Gastroesophageal sphincter (tissue), 3 donors: Measurements from ENCODE around the gene UBA3.

Source experiments
- CTCF ChIP-seq, 4 experiments: fragments of 200-600 bp in 2 of 4; fragments of 450-650 bp in 2 of 4; sonication (generic) in 1 of 4; IDR thresholded peaks; one replicate each; pipeline ENCODE4 v1.5.1; 2017 to 2019; ENCODE audit warnings: antibody characterized with exemption in 4 of 4, mild to moderate bottlenecking in 2 of 4, moderate library complexity in 2 of 4
- EP300 ChIP-seq: sonication (generic); formaldehyde crosslinking; IDR thresholded peaks from one replicate; pipeline ENCODE4 v1.6.1; 2017; ENCODE audit warnings: antibody characterized with exemption, mild to moderate bottlenecking
- POLR2A ChIP-seq, 2 donors: fragments of 450-650 bp; IDR thresholded peaks; one replicate each; pipeline ENCODE4 v1.6.1; 2017; ENCODE audit warnings: antibody characterized with exemption in 2 of 2, mild to moderate bottlenecking in 2 of 2, moderate library complexity in 1 of 2
- POLR2AphosphoS5 ChIP-seq: sonication (generic); formaldehyde crosslinking; IDR thresholded peaks from one replicate; pipeline ENCODE4 v1.6.1; 2017; ENCODE audit warnings: antibody characterized with exemption

GRCh38 chr3:69126216-69126615, 46.1 kb upstream of the UBA3 start:
- TF ChIP-seq CTCF (IDR thresholded peaks at IDR 0.05) (no peak), POLR2A (IDR thresholded peaks at IDR 0.05) (no peak), POLR2AphosphoS5 (no peak), EP300 (no peak)
